Suprapubic skin (tissue), 4 donors: ENCODE measurements around the gene SHROOM2.

Source experiments
- CTCF ChIP-seq, 2 donors: fragments of 200-600 bp in 1 of 2; fragments of 450-650 bp in 1 of 2; sonication (generic) in 1 of 2; IDR thresholded peaks; one replicate each; pipeline ENCODE4 v1.5.1; 2016 to 2019; ENCODE audit warnings: antibody characterized with exemption in 2 of 2, mild to moderate bottlenecking in 1 of 2, moderate library complexity in 1 of 2
- EP300 ChIP-seq: sonication (generic); formaldehyde crosslinking; IDR thresholded peaks from one replicate; pipeline ENCODE4 v1.6.1; 2017; ENCODE audit warnings: antibody characterized with exemption
- POLR2A ChIP-seq, 2 donors: fragments of 450-650 bp; IDR thresholded peaks; one replicate each; pipeline ENCODE4 v1.6.1; 2017; ENCODE audit warnings: antibody characterized with exemption in 2 of 2, mild to moderate bottlenecking in 2 of 2, moderate library complexity in 2 of 2
- POLR2AphosphoS5 ChIP-seq, 3 donors: sonication (generic); formaldehyde crosslinking; IDR thresholded peaks; one replicate each; pipeline ENCODE4 v1.6.1; 2017; ENCODE audit warnings: antibody characterized with exemption in 3 of 3

- TF ChIP-seq CTCF (IDR thresholded peaks at IDR 0.05) = no peak
- no peak for TF ChIP-seq POLR2A (IDR thresholded peaks at IDR 0.05)
- TF ChIP-seq POLR2AphosphoS5 (IDR thresholded peaks at IDR 0.05) = no peak
- no peak for TF ChIP-seq EP300
Observed at GRCh38 chrX:9888953-9889470, 102.8 kb downstream of the SHROOM2 start.
